ENCODE data around the gene MEGF8.

DNA sequence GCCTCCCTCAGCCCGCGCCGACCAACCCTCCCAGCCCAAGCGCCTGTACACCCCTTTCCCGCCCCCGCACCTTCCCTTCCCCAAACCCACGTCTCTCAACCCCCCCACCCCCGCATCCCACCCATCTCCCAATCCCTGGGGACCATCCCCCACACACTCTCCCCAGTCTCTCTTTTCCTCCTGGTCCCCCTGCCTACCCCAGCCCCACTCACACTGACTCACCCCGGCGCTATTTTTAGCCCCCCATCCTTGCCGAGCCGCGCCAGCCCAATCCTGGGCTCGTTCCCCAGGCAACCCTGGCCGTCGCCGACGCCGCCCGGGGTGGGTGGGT is 44.7 kb upstream of the MEGF8 start:
- TF ChIP-seq EGR1 (IDR thresholded peaks at IDR 0.05) (no peak), EP300 (IDR thresholded peaks at IDR 0.05; ENCODE audit: borderline replicate concordance) (no peak), CEBPB (IDR thresholded peaks at IDR 0.05) (no peak), TCF12 (IDR thresholded peaks at IDR 0.05; ENCODE audit: low read depth) (no peak; the same call in 1 of the 2 replicates)

Data from Ishikawa (cell line).